ENCODE measurements around the gene PITRM1.

The PITRM1 gene

DNA sequence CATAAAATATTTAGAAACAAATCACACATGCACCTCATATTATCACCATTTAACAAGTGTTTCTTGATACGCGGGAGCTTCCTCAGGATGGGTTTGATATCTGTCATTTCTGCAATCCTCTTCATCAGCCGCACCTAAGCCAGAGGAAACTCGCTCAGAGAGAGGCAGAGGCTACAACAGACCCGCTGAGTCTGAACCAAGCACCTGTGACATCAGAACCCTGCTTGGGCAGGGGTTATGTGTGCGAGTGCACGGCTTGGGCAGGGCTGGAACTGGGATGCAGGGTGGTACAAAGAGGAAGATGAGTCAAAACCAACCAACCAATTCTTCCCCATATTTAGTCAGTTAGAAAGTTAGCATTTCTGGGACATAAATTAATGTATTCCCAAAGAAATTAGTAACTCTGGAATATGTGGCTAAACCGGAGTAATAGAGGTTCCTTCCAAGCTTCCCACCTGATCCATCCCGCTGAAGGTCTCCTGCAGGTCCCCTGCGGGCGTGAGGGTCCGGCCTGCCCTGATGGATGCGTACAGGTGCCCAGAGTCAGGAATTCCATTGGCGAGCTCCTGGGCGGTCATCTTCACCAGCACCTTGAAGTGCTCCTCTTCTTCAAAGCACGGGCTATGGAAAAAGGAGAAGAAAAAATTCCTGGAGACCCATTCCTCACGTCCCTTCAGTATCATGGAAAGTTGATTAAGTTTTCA is 25.3 kb downstream of the PITRM1 start:
- TF ChIP-seq, protein P1, sequence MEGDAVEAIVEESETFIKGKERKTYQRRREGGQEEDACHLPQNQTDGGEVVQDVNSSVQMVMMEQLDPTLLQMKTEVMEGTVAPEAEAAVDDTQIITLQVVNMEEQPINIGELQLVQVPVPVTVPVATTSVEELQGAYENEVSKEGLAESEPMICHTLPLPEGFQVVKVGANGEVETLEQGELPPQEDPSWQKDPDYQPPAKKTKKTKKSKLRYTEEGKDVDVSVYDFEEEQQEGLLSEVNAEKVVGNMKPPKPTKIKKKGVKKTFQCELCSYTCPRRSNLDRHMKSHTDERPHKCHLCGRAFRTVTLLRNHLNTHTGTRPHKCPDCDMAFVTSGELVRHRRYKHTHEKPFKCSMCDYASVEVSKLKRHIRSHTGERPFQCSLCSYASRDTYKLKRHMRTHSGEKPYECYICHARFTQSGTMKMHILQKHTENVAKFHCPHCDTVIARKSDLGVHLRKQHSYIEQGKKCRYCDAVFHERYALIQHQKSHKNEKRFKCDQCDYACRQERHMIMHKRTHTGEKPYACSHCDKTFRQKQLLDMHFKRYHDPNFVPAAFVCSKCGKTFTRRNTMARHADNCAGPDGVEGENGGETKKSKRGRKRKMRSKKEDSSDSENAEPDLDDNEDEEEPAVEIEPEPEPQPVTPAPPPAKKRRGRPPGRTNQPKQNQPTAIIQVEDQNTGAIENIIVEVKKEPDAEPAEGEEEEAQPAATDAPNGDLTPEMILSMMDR (IDR thresholded peaks at IDR 0.05; ENCODE audit: low read depth, low read length, missing control alignments): no peak
- no peak for DNase-seq (ENCODE audit: extremely low read depth, low read depth)
- no peak overlapping the region for H3K4me3 ChIP-seq (replicated peaks; ENCODE audit: low read depth, low read length)

DNA sequence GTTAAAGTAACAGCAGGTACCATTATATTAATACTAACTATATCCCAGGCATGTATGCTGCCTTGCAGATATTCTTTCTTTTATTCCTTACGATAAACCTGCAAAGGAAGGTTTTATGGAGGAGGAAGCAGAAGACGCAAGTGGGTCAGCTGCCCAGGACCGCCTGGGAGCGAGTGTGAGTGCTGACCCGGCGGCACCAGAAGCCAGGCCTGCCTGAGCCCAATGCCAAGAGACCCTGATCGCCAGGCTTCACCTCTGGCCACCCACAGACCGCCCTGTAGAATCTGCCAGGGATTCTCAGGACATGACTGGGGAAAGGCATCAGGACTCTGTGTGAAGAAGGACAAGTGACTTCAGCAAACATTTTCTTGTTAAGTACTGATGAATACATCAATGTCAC is 26.3 kb downstream of the PITRM1 start:
- TF ChIP-seq, protein P1 (IDR thresholded peaks at IDR 0.05; ENCODE audit: low read depth, low read length, missing control alignments): no peak
- no peak overlapping the region for H3K4me3 ChIP-seq (replicated peaks; ENCODE audit: low read depth, low read length)
- no peak for DNase-seq (ENCODE audit: extremely low read depth, low read depth)

DNA sequence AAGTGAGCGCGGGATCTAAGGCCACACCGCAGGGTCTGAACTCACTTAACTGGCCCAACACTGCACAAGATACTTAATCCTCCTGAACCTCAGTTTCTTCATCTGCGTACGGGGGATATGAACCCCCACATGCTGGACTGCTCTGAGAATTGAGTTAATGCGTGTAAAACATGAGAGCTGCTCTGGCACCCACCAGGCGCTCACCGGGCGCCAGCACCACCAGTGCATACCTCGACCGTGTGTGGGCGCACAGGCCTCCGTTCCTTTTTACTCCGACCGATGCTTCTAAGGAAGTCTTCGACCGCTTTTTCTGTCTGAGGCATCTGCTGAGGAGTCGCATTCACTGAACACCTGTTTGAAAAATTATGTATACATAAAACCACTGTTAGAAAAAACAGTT is 27.2 kb downstream of the PITRM1 start:
- TF ChIP-seq, protein P1 (IDR thresholded peaks at IDR 0.05; ENCODE audit: low read depth, low read length, missing control alignments): no peak
- no peak for DNase-seq (ENCODE audit: extremely low read depth, low read depth)
- H3K4me3 ChIP-seq (replicated peaks; ENCODE audit: low read depth, low read length): no peak overlapping the region

DNA sequence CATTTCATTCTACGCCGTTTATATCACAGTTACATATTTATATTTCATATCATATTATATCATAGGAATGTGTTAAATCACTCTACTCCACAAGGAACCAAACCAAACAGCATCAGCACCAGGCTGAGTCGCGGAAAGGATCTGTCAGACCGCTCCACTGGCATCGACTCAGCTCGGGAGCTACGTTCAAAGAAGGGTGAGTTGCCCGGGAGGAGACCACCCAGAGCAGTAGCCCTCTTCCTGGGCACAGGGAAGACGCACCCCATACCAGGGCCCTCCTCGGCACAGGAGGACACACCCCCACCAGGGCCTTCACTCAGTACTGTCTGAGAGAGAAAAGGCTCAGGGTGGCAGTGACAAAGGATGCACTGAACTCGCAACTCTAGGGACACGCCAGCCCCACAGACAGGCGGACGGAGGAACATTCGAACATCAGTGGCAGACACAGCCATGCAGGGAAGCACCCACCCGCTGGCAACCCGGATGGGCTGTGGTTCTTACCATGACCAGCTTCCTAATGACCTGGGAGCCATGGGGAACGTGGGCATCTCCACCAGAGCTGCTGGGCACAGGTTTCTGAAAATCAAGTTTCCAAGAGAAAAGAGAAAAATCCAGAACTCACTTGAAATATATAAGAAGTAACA is 28.7 kb downstream of the PITRM1 start:
- no peak for DNase-seq (ENCODE audit: extremely low read depth, low read depth)
- TF ChIP-seq, protein P1 (IDR thresholded peaks at IDR 0.05; ENCODE audit: low read depth, low read length, missing control alignments): no peak

DNA sequence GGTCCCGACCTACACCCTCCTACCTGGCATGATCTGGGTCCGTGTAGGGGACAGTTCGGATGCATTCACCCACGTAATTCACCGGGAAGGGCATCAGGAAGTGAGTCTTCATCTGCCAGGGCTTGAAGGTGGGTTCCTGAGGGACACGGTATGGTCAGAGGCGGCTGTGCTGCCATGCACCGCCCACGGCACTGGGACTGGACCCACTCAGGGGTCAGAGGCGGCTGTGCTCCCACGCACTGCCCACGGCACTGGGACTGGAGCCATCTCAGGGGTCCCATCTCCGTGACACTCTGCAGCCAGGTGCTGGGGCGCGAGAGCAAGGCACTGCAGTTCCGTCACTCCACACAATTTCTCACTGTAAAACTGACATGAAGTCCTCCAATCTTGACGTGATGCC is 29.2 kb downstream of the PITRM1 start:
- no peak overlapping the region for H3K4me3 ChIP-seq (replicated peaks; ENCODE audit: low read depth, low read length)
- no peak for DNase-seq (ENCODE audit: extremely low read depth, low read depth)
- TF ChIP-seq, protein P1 (IDR thresholded peaks at IDR 0.05; ENCODE audit: low read depth, low read length, missing control alignments): no peak

More for the DNA sequence above, 28.7 kb downstream of the PITRM1 start:
- no peak overlapping the region for H3K4me3 ChIP-seq (replicated peaks; ENCODE audit: low read depth, low read length)

DNA sequence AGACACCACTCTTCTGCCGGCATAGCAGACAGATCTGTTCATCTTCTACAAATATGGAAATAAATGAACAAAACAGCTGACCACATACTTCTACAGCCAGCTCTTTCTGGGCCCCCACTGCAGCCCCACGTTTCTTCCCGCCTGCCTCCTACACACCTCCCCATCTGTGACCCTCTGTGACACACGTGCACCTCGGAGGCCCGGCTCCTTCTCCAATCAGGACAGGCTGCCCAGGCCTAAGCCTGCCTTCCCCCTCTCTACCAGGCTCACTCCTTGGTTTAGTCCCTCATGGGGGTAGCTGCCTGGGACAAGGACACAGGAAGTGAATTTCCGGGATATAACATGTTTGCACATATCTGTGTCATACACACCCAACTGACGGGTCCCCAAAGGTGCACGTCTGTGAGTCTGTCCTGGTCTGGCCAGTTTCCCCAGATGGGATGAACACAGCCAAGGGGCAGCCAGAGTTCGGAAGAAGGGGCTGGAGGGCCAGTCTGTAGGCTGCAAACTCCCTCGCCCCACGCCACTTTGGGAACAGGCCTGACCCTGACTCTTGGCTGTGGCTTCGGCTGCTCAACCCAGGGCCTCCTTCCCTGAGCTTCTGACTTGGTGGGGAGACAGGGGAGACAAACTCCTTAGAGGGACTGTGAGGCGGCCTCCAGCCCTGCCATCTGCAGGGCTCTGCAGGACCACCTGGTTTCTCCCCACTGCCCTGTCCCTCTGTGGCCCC is 30.3 kb downstream of the PITRM1 start:
- DNase-seq (ENCODE audit: extremely low read depth, low read depth): no peak
- TF ChIP-seq, protein P1 (IDR thresholded peaks at IDR 0.05; ENCODE audit: low read depth, low read length, missing control alignments): no peak
- no peak overlapping the region for H3K4me3 ChIP-seq (replicated peaks; ENCODE audit: low read depth, low read length)

Data from HFF-Myc (cell line).